HG02870 (cell line): ENCODE measurements around the gene AP1G2.

Experiments used
- ATAC-seq: cut with Tn5 transposase; IDR thresholded peaks from one replicate; pipeline ENCODE4 v1.9.1; 2021; ENCODE audit warnings: mild to moderate bottlenecking, moderate library complexity; ENCODE audit not compliant: unreplicated experiment

Gene AP1G2

DNA sequence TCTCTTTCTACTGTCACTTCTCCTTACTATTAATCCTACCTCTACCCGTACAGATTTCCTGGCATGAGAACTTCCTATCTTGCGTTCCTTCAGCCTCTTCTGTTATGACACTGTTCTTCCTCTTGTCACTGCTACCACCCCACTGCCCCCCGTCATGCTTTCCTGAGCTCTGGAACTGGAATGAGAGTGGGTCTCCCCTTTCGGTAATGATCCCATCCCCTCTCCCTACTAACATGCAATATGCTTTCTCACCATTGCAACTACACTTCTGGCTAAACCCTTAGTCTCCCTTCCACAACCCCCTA is 4.9 kb upstream of the AP1G2 start:
- no peak for ATAC-seq

DNA sequence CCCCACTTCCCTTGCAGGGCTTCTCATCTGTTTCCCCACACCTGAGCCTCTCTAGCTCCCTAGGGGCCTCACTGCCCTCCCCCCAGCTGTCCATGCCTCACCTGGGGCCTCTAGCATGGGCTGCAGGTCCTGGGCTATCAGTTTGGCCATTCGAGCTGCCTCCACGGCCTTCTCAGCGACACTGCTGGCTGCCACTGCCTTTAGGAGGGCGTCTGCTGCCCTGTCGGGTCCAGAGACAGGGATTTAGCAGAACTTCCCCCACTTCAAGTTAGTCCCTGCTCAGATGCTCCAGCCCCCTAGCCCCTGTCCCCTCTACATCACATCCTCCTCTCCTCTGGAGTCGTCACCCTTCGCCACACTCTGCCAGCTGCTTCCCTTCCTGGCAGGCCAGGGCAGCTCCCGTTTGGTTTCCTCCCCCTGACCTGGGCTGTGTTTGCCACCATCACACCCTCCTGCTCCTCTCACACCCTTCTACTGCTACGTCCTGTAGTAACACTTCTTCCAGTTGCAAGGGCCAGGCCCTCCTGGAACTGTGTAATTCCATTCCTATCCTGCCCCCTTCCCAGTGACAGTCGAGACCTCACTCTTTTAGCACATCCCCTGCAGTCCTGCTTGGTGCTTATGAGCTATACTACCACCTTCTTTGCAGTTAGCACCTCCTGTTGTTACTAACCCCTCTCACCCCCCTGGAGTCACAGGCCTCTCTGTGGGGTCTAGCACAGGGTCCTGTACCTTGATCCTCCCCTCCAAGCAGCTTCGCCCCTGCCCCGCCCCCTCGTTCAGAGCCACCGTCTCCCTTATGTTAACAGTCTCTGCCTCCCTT is 4.3 kb upstream of the AP1G2 start:
- ATAC-seq, result no peak

GRCh38 chr14:23570806-23571483 is 3.4 kb upstream of the AP1G2 start:
- ATAC-seq, result no peak

- ATAC-seq, result no peak
Measured at GRCh38 chr14:23569443-23570151, 2.0 kb upstream of the AP1G2 start.

- ATAC-seq, result no peak
Measured at GRCh38 chr14:23568600-23569331, 1.2 kb upstream of the AP1G2 start.

DNA sequence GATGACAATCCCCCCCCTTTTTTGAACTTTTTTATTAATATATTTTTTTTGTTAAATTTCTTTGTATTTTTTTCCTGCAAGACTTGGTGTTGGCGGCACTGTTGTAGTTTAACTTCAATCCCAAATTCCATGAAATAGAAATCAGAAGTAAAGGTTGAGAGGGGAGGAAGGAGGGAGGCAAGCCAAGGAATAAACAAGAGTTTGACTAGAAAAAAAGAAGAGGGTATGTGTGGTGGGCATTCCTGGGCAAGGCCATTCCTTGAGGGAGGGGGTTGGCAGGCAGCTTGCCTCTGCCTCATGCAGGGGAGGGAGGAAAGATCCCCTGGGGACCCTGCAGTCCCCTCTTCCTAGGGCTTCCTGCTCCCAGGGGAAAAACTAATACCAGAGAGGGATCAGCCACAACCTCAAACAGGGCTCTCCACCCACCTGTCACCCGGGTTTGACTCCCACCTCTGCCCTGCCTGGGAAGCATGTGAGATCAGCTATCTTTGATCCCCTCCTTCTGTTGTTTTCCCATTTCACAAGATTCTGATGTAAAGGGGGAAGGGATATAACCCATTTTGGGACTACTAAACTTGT is 519 bp upstream of the AP1G2 start:
- no peak for ATAC-seq

- peak; percentile 7 for ATAC-seq
Measured at GRCh38 chr14:23566778-23567185, 809 bp downstream of the AP1G2 start.

- no peak for ATAC-seq
Measured at GRCh38 chr14:23566112-23566777, 1.3 kb downstream of the AP1G2 start.

- ATAC-seq, result no peak
Measured at GRCh38 chr14:23565626-23566025, 2.0 kb downstream of the AP1G2 start.

- ATAC-seq, result no peak
Measured at GRCh38 chr14:23564876-23565275, 2.7 kb downstream of the AP1G2 start.

GRCh38 chr14:23564181-23564812 is 3.3 kb downstream of the AP1G2 start:
- no peak for ATAC-seq

GRCh38 chr14:23563473-23564180 is 4.0 kb downstream of the AP1G2 start:
- ATAC-seq, result no peak

DNA sequence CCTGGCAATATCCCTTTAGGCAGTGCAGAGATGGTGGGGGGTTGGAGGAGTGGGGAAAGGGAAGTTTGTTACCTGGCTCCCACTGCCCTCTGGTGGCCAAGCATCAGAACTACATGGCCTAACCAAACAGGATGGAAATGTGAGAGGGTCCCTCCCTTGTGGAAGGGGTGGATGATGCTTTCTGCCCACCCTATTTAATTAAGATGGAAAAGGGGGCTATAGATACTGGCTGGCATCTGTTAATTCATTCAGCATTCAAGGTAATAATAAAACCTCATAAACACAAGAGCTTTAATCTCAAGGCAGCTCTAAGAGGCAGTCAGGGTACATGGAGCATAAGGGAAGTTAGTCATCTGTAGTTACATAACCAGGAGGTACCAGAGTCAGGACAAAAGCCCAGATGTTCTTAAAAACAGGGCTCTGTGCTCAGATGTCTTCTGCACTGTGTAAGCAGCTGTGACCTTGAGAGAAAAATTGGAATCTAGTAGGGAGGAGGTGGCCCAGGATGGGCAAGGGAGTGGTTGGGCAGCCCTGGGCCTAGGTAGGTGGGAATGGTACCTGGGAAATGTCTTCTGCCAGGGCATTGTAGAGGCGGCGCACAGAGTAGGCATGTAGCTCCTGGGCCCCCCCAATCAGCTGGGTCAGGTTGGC is 4.6 kb downstream of the AP1G2 start:
- no peak for ATAC-seq

GRCh38 chr14:23561873-23562821 is 5.4 kb downstream of the AP1G2 start:
- ATAC-seq, result no peak

GRCh38 chr14:23561259-23561658 is 6.3 kb downstream of the AP1G2 start:
- no peak for ATAC-seq

- ATAC-seq, result no peak
Measured at GRCh38 chr14:23559926-23560520, 7.6 kb downstream of the AP1G2 start.
